ENCODE data around the gene DIP2C. TPM values are rescaled to one million over a fixed set of nuclear protein-coding genes. Genes with fewer than 3 reads are reported as not detected.

Gene DIP2C
- total RNA-seq, 6 experiments from 2014 or later, result 23.2 to 28.9 (median 26.3) TPM

DNA sequence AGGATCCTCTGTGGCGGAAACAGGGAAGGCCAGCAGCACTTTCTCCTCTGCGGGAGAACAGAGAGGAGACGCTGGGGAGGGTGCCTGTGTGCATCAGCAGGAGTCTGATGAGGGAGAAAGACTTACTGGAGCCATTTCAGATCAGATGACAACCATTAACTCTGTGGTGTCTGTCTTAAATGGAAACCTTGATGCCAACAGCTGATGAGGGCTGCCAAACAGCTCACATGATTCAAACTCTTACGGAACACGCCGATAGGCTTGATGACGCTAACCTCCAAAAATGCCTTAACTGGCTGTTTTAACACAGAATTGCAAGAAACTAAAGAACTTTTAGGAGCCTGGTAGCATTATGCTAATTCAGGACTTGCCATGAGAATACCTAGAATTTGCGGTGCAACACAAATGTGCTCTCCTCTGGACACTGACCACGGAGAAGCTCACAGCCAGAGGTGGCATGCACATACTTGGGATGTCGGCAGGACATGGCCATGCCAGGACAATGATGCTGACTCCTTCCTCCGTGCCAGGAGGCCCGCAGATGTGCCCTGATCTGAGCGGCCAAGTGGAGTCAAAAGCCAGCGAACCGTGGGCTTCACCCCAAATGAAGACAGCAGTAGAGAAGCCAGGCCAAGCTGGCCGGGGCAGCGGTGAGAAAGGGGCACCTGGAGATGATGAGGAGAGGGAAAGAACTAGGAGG lies 399.3 kb downstream of the DIP2C start:
- Mint-ChIP-seq H3K4me1 (ENCODE audit: low read depth) (peaks cover 36% of the 10 kb centered on the region), H3K36me3 (ENCODE audit: low read depth) (peaks cover 35% of the 10 kb centered on the region), H3K9me3 (no peaks in the 10 kb centered on the region; the same call in 1 of the 2 replicates), H3K4me3 (no peak overlapping the region), H3K27ac (no peak overlapping the region), H3K27me3 (ENCODE audit: insufficient read depth) (peaks cover 3% of the 10 kb centered on the region; the same call in 1 of the 2 replicates)
- TF ChIP-seq, protein P1, sequence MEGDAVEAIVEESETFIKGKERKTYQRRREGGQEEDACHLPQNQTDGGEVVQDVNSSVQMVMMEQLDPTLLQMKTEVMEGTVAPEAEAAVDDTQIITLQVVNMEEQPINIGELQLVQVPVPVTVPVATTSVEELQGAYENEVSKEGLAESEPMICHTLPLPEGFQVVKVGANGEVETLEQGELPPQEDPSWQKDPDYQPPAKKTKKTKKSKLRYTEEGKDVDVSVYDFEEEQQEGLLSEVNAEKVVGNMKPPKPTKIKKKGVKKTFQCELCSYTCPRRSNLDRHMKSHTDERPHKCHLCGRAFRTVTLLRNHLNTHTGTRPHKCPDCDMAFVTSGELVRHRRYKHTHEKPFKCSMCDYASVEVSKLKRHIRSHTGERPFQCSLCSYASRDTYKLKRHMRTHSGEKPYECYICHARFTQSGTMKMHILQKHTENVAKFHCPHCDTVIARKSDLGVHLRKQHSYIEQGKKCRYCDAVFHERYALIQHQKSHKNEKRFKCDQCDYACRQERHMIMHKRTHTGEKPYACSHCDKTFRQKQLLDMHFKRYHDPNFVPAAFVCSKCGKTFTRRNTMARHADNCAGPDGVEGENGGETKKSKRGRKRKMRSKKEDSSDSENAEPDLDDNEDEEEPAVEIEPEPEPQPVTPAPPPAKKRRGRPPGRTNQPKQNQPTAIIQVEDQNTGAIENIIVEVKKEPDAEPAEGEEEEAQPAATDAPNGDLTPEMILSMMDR (IDR thresholded peaks at IDR 0.05), result no peak
- DNase-seq, result no peak

DNA sequence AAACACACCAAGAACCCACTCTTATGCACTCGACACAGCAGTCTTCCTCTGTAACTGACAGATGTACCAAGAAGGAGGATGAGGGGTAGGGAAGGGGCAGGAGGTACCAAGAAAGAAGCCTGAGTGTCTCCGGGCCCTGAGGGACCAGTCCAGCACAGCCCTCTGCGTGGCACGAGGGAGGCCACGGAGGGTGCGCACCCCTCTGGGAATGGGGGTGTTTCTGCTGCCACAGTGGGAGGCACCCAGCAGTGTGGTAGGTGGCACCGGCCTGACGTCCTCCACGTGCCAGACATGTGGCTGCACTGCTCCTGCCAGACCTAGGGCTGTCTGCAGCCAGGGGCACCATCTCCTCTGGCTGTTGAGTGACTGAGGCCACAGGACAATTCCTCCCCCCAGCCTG lies 399.9 kb downstream of the DIP2C start:
- no peaks in the 10 kb centered on the region; the same call in 1 of the 2 replicates for H3K9me3 Mint-ChIP-seq

DNA sequence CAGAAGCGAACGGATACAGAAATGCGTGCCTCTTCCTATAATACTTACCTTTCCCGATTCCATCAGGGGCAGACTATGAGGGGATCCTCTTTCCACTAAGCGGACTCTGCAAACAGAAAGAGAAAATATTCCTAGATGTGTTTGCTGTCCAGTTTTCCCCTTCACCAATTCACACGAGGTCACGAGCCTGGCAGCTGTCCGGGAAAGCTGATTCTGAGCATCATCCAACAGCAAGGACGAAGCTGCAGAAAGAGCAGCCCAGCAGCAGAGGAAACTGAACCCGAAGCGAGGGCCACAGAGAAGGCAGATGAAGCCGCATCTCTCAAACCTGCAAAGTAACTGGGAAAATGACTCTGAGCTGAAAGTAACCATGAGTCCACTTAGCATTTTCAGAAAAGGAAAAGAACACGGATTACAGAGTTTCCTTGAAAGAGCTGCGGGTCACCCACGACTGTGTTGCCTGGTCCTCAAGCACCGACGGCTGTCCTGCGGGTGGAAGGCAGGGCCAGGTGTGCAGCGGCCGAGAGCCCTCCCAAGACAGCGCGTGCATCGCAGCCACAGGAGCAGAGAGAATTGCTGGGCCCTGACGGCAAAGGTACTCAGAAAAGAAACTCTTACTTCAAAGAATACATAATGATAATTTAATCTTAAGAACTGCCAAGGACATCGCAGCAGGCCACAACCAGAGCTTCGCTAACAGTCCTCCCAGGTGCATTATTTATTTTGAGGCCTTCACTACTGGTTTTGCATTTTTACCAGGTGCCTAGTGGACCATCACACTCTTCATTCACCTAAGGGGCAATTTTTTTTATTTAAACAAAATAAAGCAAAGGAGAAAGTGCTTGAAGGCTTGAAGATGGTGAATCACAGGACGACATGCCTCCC lies 400.9 kb downstream of the DIP2C start:
- H3K4me3 Mint-ChIP-seq, result no peak overlapping the region
- H3K27ac Mint-ChIP-seq, result no peak overlapping the region
- H3K9me3 Mint-ChIP-seq, result no peaks in the 10 kb centered on the region; the same call in 1 of the 2 replicates

More for the DNA sequence above, 399.9 kb downstream of the DIP2C start:
- H3K27me3 Mint-ChIP-seq (ENCODE audit: insufficient read depth), result peaks cover 3% of the 10 kb centered on the region; the same call in 1 of the 2 replicates
- H3K4me1 Mint-ChIP-seq (ENCODE audit: low read depth), result peaks cover 36% of the 10 kb centered on the region
- TF ChIP-seq, protein P1 (IDR thresholded peaks at IDR 0.05), result no peak
- H3K36me3 Mint-ChIP-seq (ENCODE audit: low read depth), result peaks cover 39% of the 10 kb centered on the region
- no peak for DNase-seq
- H3K4me3 Mint-ChIP-seq, result no peak overlapping the region
- no peak overlapping the region for H3K27ac Mint-ChIP-seq

DNA sequence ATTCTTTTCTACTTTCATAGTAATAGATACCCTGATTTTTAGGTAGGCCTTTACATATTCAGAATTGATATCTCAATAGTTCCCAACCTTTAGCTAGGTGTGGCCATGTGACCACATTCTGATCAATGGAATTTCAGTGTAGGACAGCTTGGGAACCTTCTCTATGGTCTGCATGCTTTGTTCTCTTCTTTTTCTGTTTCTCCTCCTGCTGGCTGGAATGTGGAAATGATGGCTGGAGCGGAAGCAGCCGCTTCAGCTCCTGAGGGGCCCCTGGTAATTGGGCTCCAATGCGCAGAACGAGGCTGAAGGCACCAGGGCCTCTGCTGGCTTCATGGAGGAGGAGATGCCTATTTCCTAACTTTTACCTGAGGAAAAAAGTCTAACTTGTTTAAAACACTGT lies 401.7 kb downstream of the DIP2C start:
- peaks cover 33% of the 10 kb centered on the region for H3K4me1 Mint-ChIP-seq (ENCODE audit: low read depth)
- TF ChIP-seq, protein P1 (IDR thresholded peaks at IDR 0.05), result peak; percentile 76
- H3K27me3 Mint-ChIP-seq (ENCODE audit: insufficient read depth), result peaks cover 6% of the 10 kb centered on the region; the same call in 1 of the 2 replicates
- no peak overlapping the region for H3K4me3 Mint-ChIP-seq
- no peaks in the 10 kb centered on the region; the same call in 1 of the 2 replicates for H3K9me3 Mint-ChIP-seq
- DNase-seq, result peak; percentile 7
- H3K27ac Mint-ChIP-seq, result no peak overlapping the region
- H3K36me3 Mint-ChIP-seq (ENCODE audit: low read depth), result peaks cover 54% of the 10 kb centered on the region

More for the DNA sequence above, 400.9 kb downstream of the DIP2C start:
- peaks cover 49% of the 10 kb centered on the region for H3K36me3 Mint-ChIP-seq (ENCODE audit: low read depth)
- H3K27me3 Mint-ChIP-seq (ENCODE audit: insufficient read depth), result peaks cover 3% of the 10 kb centered on the region; the same call in 1 of the 2 replicates
- DNase-seq, result no peak
- TF ChIP-seq, protein P1 (IDR thresholded peaks at IDR 0.05), result no peak
- peaks cover 30% of the 10 kb centered on the region for H3K4me1 Mint-ChIP-seq (ENCODE audit: low read depth)

DNA sequence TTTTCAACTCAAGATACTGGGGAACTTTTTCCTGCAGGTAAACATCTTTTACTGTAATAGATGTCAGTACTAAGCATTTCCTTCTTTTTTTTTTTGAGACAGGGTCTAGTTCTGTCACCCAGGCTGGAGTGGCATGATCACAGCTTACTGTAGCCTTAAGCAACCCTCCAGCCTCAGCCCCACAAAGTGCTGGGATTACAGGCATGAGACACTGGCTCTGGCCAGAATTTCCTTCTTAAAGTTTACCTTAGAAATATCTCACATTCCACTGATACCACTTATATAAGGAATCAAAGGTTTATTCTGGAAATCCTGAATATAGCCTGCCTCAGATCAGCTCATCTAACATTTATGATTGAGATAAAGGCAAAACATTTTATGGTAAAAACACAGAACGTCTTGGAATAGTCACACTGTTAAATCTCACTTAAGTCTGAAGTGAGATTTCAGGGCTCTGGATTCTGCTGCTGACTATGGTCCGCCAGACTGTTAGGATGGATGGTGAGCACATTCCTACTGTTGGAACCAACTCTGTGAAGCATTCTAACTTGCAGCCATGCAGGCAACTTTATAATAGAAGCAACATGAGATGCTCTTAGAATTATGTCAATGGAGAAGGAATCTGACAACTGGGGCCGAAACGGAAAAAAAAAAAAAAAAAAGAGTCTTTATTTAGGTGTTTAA lies 402.3 kb downstream of the DIP2C start:
- Mint-ChIP-seq H3K4me1 (ENCODE audit: low read depth) (peaks cover 37% of the 10 kb centered on the region), H3K9me3 (no peaks in the 10 kb centered on the region; the same call in 1 of the 2 replicates), H3K36me3 (ENCODE audit: low read depth) (peaks cover 48% of the 10 kb centered on the region), H3K27ac (peak overlapping the region; percentile 58), H3K27me3 (ENCODE audit: insufficient read depth) (peaks cover 6% of the 10 kb centered on the region; the same call in 1 of the 2 replicates), H3K4me3 (no peak overlapping the region)
- no peak for DNase-seq
- TF ChIP-seq, protein P1 (IDR thresholded peaks at IDR 0.05), result no peak

All from HFFc6 (cell line).